Trophoblast cell (in vitro differentiated cells and primary cell): ENCODE data around the gene BZW2.

Experiments used
- DNase-seq, 2 donors: peaks; one replicate each; pipeline ENCODE4 v3.0.0-alpha.2; 2016
- H2AFZ ChIP-seq: 2 replicates; pipeline ENCODE4 v1.6.1; 2013; ENCODE audit warnings: low read length, moderate library complexity, mild to moderate bottlenecking; ENCODE audit not compliant: insufficient read depth, poor library complexity
- H2AK5ac ChIP-seq: 2 replicates; pipeline ENCODE4 v1.6.1; 2013; ENCODE audit warnings: mild to moderate bottlenecking, low read length
- H2BK120ac ChIP-seq: 2 replicates; pipeline ENCODE4 v1.6.1; 2013; ENCODE audit warnings: low read length, mild to moderate bottlenecking, moderate library complexity; ENCODE audit not compliant: insufficient read depth, poor library complexity
- H2BK12ac ChIP-seq: 2 replicates; pipeline ENCODE4 v1.6.1; 2013; ENCODE audit warnings: mild to moderate bottlenecking, low read length, moderate library complexity
- H2BK5ac ChIP-seq: 2 replicates; pipeline ENCODE4 v1.6.1; 2013; ENCODE audit warnings: low read length, low read depth, moderate library complexity, mild to moderate bottlenecking; ENCODE audit not compliant: poor library complexity
- H3K14ac ChIP-seq: 2 replicates; pipeline ENCODE4 v1.6.1; 2013; ENCODE audit warnings: mild to moderate bottlenecking, low read length
- H3K18ac ChIP-seq: 2 replicates; pipeline ENCODE4 v1.6.1; 2013; ENCODE audit warnings: mild to moderate bottlenecking, low read length
- H3K23ac ChIP-seq: 2 replicates; pipeline ENCODE4 v1.6.1; 2013; ENCODE audit warnings: low read length
- H3K27ac ChIP-seq: 2 replicates; pipeline ENCODE4 v1.5.1; 2013; ENCODE audit warnings: low read depth, mild to moderate bottlenecking, inconsistent platforms, low read length, moderate library complexity
- H3K27me3 ChIP-seq: 2 replicates; pipeline ENCODE4 v1.6.1; 2013; ENCODE audit warnings: inconsistent platforms, mild to moderate bottlenecking, low read length, moderate library complexity; ENCODE audit not compliant: insufficient read depth
- H3K36me3 ChIP-seq, 2 experiments: 1 replicate in 1 of 2; 2 replicates in 1 of 2; pipeline ENCODE4 v1.6.1; 2013; ENCODE audit warnings: low read length in 2 of 2, mild to moderate bottlenecking in 2 of 2, moderate library complexity in 1 of 2; ENCODE audit not compliant: insufficient read depth in 2 of 2, control insufficient read depth in 1 of 2
- H3K4ac ChIP-seq: 2 replicates; pipeline ENCODE4 v1.6.1; 2013; ENCODE audit warnings: low read depth, mild to moderate bottlenecking, low read length, moderate library complexity
- H3K4me1 ChIP-seq, 2 experiments: 1 replicate in 1 of 2; 2 replicates in 1 of 2; pipeline ENCODE4 v1.6.1; 2013; ENCODE audit warnings: low read length in 2 of 2, mild to moderate bottlenecking in 2 of 2, moderate library complexity in 1 of 2; ENCODE audit not compliant: insufficient read depth in 2 of 2, control insufficient read depth in 1 of 2
- H3K4me2 ChIP-seq: 2 replicates; pipeline ENCODE4 v1.6.1; 2013; ENCODE audit warnings: inconsistent platforms, mild to moderate bottlenecking, low read length, moderate library complexity
- H3K4me3 ChIP-seq: 2 replicates; pipeline ENCODE4 v1.5.1; 2013; ENCODE audit warnings: mild to moderate bottlenecking, low read depth, low read length, inconsistent platforms
- H3K79me1 ChIP-seq: one replicate; pipeline ENCODE4 v1.6.1; 2013; ENCODE audit warnings: low read length
- H3K79me2 ChIP-seq: 2 replicates; pipeline ENCODE4 v1.6.1; 2013; ENCODE audit warnings: low read length, mild to moderate bottlenecking; ENCODE audit not compliant: control insufficient read depth, insufficient read depth, poor library complexity
- H3K9ac ChIP-seq: 2 replicates; pipeline ENCODE4 v1.6.1; 2013; ENCODE audit warnings: mild to moderate bottlenecking, low read length
- H3K9me3 ChIP-seq: 2 replicates; pipeline ENCODE4 v1.6.1; 2013; ENCODE audit warnings: low read depth, mild to moderate bottlenecking, control low read depth, inconsistent platforms, low read length; ENCODE audit not compliant: insufficient read depth
- H4K12ac ChIP-seq: 2 replicates; pipeline ENCODE4 v1.6.1; 2013; ENCODE audit warnings: low read depth, mild to moderate bottlenecking, low read length, moderate library complexity
- H4K8ac ChIP-seq: 2 replicates; pipeline ENCODE4 v1.6.1; 2013; ENCODE audit warnings: low read depth, mild to moderate bottlenecking, low read length, moderate library complexity
- H4K91ac ChIP-seq: one replicate; pipeline ENCODE4 v1.6.1; 2013; ENCODE audit warnings: low read depth, mild to moderate bottlenecking, low read length, moderate library complexity
- WGBS: extraction: QIAGEN DNeasy Blood & Tissue Kit; methylation state at CpG from one replicate; pipeline ENCODE4 v1.1.7; 2013; ENCODE audit warnings: missing lambda C conversion rate; ENCODE audit not compliant: insufficient read length, insufficient coverage; ENCODE audit errors: extremely low coverage; 5-methylcytosine and 5-hydroxymethylcytosine counted together

The BZW2 gene

GRCh38 chr7:16670731-16671344 is 24.9 kb downstream of the BZW2 start:
- no peak overlapping the region for H2AK5ac ChIP-seq
- WGBS, result no CpG with 5 or more reads among the region's 4 CpGs

GRCh38 chr7:16671811-16672210 is 25.8 kb downstream of the BZW2 start:
- Histone ChIP-seq H3K14ac (peak overlapping the region; percentile 18), H2BK5ac (no peak overlapping the region)
- no CpG with 5 or more reads among the region's 3 CpGs for WGBS

More at GRCh38 chr7:16670731-16671344, 24.9 kb downstream of the BZW2 start:
- H3K4me2 ChIP-seq, result no peak overlapping the region
- H3K36me3 ChIP-seq, result peaks cover 11 to 13% of the 10 kb centered on the region in 2 experiments
- peaks cover 4% of the 10 kb centered on the region for H3K79me2 ChIP-seq
- no peaks in the 10 kb centered on the region for H3K27me3 ChIP-seq
- no peak overlapping the region for H3K4me3 ChIP-seq
- H4K12ac ChIP-seq, result no peak overlapping the region
- no peaks in the 10 kb centered on the region for H3K9me3 ChIP-seq
- no peak overlapping the region for H3K23ac ChIP-seq
- peaks cover 5 to 15% of the 10 kb centered on the region in 2 experiments for H3K4me1 ChIP-seq
- H3K14ac ChIP-seq, result no peak overlapping the region
- H4K91ac ChIP-seq, result no peak overlapping the region
- peak in 1 of 2 donors; percentile 23 for DNase-seq
- H3K4ac ChIP-seq, result peak overlapping the region; percentile 80
- no peak overlapping the region for H4K8ac ChIP-seq
- no peak overlapping the region for H2BK5ac ChIP-seq
- H3K9ac ChIP-seq, result no peak overlapping the region
- no peak overlapping the region for H3K18ac ChIP-seq
- peaks cover 16% of the 10 kb centered on the region for H3K79me1 ChIP-seq
- H2BK12ac ChIP-seq, result no peak overlapping the region
- no peak overlapping the region for H2AFZ ChIP-seq
- H2BK120ac ChIP-seq, result no peak overlapping the region
- peak overlapping the region; percentile 56 for H3K27ac ChIP-seq

GRCh38 chr7:16675277-16675676 is 29.3 kb downstream of the BZW2 start:
- Histone ChIP-seq H3K4me2 (no peak overlapping the region), H3K23ac (no peak overlapping the region), H4K12ac (no peak overlapping the region), H3K27ac (peak overlapping the region; percentile 18), H3K4me3 (no peak overlapping the region), H3K79me1 (peaks cover 10% of the 10 kb centered on the region), H3K4me1 (peaks cover 0 to 18% of the 10 kb centered on the region in 2 experiments), H2BK5ac (no peak overlapping the region), H3K36me3 (peaks cover 9 to 14% of the 10 kb centered on the region in 2 experiments), H3K9me3 (no peaks in the 10 kb centered on the region), H4K91ac (no peak overlapping the region), H3K14ac (no peak overlapping the region), H2BK12ac (no peak overlapping the region), H3K9ac (no peak overlapping the region), H3K4ac (no peak overlapping the region), H3K18ac (no peak overlapping the region), H2BK120ac (no peak overlapping the region), H2AFZ (no peak overlapping the region), H3K27me3 (no peaks in the 10 kb centered on the region), H4K8ac (no peak overlapping the region), H3K79me2 (peaks cover 2% of the 10 kb centered on the region), H2AK5ac (no peak overlapping the region)
- no CpG with 5 or more reads among the region's 3 CpGs for WGBS
- DNase-seq, result peak in 1 of 2 donors; percentile 58

More at GRCh38 chr7:16671811-16672210, 25.8 kb downstream of the BZW2 start:
- no peak overlapping the region for H3K9ac ChIP-seq
- H3K18ac ChIP-seq, result peak overlapping the region; percentile 2
- peaks cover 7 to 12% of the 10 kb centered on the region in 2 experiments for H3K36me3 ChIP-seq
- peak overlapping the region; percentile 42 for H3K4ac ChIP-seq
- no peak overlapping the region for H2BK120ac ChIP-seq
- no peak overlapping the region for H2BK12ac ChIP-seq
- H3K79me1 ChIP-seq, result peaks cover 17% of the 10 kb centered on the region
- peak in 1 of 2 donors; percentile 83 for DNase-seq
- H3K79me2 ChIP-seq, result peaks cover 4% of the 10 kb centered on the region
- H3K4me3 ChIP-seq, result no peak overlapping the region
- H4K8ac ChIP-seq, result no peak overlapping the region
- no peaks in the 10 kb centered on the region for H3K27me3 ChIP-seq
- no peak overlapping the region for H4K91ac ChIP-seq
- no peak overlapping the region for H2AFZ ChIP-seq
- no peaks in the 10 kb centered on the region for H3K9me3 ChIP-seq
- no peak overlapping the region for H3K4me2 ChIP-seq
- peaks cover 2 to 16% of the 10 kb centered on the region in 2 experiments for H3K4me1 ChIP-seq
- H3K27ac ChIP-seq, result peak overlapping the region; percentile 3
- H3K23ac ChIP-seq, result no peak overlapping the region
- no peak overlapping the region for H2AK5ac ChIP-seq
- H4K12ac ChIP-seq, result no peak overlapping the region

GRCh38 chr7:16677978-16678494 is 32.1 kb downstream of the BZW2 start:
- no peak overlapping the region for H4K12ac ChIP-seq
- H3K79me2 ChIP-seq, result no peaks in the 10 kb centered on the region
- no peak overlapping the region for H3K18ac ChIP-seq
- peaks cover 21 to 26% of the 10 kb centered on the region in 2 experiments for H3K36me3 ChIP-seq
- H3K14ac ChIP-seq, result no peak overlapping the region
- peak overlapping the region; percentile 83 for H3K27ac ChIP-seq
- no peak overlapping the region for H3K23ac ChIP-seq
- H3K9me3 ChIP-seq, result no peaks in the 10 kb centered on the region
- H3K9ac ChIP-seq, result no peak overlapping the region
- DNase-seq, result peak in 1 of 2 donors; percentile 32
- H2BK120ac ChIP-seq, result no peak overlapping the region
- peak overlapping the region; percentile 61 for H2BK12ac ChIP-seq
- H4K8ac ChIP-seq, result peak overlapping the region; percentile 35
- WGBS, result no CpG with 5 or more reads among the region's 12 CpGs
- H3K4ac ChIP-seq, result peak overlapping the region; percentile 27
- H2BK5ac ChIP-seq, result peak overlapping the region; percentile 39
- H4K91ac ChIP-seq, result peak overlapping the region; percentile 35
- H3K79me1 ChIP-seq, result peaks cover 3% of the 10 kb centered on the region
- no peaks in the 10 kb centered on the region for H3K27me3 ChIP-seq
- no peak overlapping the region for H3K4me2 ChIP-seq
- H2AK5ac ChIP-seq, result no peak overlapping the region
- no peak overlapping the region for H3K4me3 ChIP-seq
- H3K4me1 ChIP-seq, result peaks cover 0 to 12% of the 10 kb centered on the region in 2 experiments
- H2AFZ ChIP-seq, result no peak overlapping the region
